IPS DF 4.7 (cell line): ENCODE data around the gene OSBPL5.
"Not testable (repeated sequence)": the region's sequence is repeated elsewhere in the genome, so short reads cannot be mapped to it uniquely, and the experiment has no call there.

Source experiments
- DNase-seq: peaks from one replicate; pipeline ENCODE4 v3.0.0-alpha.2; 2013; ENCODE audit warnings: low spot score; ENCODE audit errors: extremely low read depth

OSBPL5 gene

DNA sequence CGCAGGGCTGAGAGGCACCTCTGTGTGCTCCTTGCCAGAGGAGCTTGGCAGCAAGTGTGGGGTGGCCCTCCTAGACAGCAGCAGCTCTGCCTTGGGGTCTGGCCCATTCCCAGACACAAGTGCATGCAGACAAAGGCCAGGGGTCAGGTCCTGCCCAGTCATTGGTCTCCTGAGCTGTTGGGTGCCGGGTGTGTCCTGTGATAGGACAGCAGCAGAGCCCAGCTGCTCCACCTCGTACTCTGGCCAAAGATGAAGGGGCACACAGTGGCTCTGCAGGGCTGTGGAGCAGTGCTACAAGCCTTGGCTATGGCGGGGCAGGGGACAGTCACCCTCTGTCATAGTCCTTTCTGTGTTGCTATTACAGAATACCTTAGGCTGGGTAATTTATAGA is 17.3 kb upstream of the OSBPL5 start:
- no peak for DNase-seq

DNA sequence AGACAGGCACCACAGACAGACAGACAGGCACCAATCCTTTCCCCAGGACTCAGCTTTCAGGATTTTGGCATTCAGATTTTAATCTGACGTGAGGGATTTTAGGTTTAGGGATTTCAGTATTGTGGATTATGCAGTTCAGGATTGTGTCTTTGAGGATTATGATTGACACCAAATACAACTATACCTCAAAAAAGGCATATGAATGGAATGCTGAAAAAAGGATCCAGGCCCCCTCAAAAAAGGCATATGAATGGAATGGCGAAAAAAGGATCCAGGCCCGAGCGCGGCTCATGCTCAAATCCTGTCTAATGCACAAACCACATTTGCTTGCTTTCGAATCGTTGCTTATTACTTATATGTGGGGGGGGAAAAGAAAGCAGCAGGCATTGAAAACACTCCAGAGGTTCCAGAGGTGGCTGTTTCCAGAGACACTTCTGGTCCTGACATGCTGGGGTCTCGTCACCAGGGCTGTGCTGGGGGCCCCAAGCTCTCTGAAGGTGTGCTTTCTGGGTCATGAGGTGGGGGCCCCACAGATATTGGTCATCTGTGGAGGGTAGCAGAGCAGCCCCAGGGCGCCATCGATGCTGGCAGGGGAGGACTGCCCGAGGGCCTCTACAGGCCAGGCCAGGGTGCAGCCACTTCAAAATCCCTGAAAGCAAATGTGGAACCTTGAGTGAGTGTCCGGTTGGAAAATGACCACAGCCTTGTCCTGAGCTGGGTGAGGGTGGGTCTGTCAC is 16.8 kb upstream of the OSBPL5 start:
- DNase-seq: no peak

DNA sequence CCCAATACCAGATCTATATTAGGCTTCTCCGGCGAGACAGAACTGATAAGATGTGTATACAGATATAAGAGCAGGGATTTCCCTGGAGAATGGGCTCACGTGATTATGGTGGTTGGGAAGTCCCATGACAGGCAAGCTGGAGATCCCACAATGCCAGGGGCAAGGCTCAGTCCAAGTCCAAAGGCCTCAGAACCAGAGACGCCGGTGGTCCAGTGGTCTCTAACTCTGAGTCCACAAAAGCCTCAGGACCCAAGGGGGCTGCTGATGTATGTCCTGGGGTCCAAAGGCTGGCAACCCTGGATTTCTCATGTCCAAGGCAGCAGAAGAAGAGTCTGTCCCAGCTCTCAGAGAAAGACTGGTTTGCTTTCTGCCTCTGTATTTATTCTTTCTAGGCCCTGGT is 15.8 kb upstream of the OSBPL5 start:
- no peak for DNase-seq

DNA sequence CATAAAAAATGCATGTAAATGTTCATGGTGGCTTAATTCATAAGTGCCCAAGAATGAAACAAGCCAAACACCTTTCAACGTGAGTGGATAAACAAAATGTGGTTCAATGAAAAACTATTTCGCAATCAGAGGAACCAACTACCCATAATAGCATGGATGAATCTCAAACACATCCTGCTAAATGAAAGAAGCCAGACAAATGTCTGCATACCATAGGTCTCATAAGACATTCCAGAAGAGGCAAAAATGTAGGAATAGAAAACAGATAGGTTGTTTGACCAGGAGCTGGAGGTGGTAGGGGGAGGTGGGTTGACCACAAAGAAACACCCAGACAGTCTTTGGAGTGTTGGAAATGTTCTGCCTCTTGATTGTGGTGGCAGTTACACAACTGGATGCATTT is 13.2 kb upstream of the OSBPL5 start:
- no peak for DNase-seq

DNA sequence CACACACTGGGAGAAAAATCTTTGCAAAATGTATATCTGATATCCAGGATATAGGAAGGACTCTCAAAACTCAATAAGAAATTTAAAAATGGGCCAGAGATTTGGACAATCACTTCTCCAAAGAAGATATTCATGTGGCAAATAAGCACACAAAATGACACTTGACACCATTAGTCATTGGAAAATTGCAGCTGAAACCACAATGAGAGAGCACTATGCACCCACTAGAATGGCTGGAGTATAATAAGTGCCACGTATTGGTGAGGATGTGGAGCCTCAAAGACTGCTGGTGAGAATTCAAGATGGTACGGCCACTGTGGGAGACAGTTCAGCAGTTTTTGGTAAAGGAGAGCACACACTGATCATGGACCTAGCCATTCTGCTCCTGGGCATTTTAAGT is 12.8 kb upstream of the OSBPL5 start:
- no peak for DNase-seq

DNA sequence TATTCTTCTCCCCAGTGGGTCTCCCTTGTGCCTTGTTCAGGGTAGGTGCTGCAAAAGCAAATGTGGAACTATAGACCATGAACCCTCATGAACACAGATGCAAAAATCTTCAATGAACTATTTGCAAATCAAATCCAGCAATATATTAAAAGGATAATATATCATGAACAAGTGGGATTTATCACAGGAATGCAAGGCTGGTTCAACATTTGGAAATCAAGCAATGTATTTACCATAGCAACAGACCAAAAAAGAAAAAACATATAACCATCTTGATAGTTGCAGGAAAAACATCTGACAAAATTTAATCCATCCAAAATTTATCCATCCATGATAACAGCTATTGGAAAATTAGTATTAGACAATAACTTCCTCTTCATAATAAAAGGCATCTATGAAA is 11.4 kb upstream of the OSBPL5 start:
- no peak for DNase-seq

DNA sequence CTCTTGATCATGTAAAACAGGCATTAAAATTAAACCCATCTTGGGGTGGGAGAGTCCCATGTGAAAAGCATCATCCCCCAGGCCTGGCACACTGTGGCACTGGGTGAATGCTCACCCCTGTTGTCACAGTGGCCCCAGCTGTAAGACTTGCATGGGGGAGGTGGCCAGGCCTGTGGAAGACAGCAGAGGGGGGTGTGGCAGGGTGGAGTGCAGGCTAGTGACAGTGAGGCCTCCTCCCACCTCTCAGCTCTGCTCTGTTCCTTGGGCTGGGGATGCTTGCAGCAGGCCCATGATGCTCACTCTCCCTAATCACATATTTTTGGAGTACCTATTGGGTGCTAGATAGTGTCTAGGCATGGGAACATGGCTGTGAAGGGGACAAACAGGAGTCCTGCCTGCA is 10.1 kb upstream of the OSBPL5 start:
- DNase-seq: no peak

DNA sequence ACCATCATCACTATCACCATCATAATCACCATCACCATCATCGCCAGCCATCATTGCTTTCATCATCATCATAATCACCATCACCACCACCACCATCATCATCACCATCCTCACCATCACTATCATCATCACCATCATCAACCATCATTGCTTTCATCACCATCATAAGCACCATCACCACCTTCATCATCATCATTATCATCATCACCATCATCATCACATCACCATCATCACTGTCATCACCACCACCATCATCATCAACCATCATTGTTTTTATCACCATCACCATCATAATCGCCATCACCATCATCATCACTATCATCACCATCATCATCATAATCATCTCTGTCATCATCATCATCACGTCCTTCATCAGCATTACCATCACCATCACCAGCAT is 9.3 kb upstream of the OSBPL5 start:
- DNase-seq: no peak

DNA sequence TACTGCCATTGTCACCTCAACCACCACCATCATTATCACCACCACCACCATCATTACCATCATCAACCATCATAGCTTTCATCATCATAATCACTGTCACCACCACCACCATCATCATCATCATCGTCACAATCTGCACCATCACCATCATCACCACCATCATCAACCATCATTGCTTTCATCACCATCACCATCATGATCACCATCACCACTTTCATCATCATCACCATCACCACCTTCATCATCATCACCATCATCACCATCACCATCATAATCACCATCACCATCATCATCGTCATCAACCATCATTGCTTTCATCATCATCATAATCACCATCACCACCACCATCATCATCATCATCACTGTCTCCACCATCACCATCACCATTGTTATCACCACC is 8.7 kb upstream of the OSBPL5 start:
- DNase-seq: no peak

DNA sequence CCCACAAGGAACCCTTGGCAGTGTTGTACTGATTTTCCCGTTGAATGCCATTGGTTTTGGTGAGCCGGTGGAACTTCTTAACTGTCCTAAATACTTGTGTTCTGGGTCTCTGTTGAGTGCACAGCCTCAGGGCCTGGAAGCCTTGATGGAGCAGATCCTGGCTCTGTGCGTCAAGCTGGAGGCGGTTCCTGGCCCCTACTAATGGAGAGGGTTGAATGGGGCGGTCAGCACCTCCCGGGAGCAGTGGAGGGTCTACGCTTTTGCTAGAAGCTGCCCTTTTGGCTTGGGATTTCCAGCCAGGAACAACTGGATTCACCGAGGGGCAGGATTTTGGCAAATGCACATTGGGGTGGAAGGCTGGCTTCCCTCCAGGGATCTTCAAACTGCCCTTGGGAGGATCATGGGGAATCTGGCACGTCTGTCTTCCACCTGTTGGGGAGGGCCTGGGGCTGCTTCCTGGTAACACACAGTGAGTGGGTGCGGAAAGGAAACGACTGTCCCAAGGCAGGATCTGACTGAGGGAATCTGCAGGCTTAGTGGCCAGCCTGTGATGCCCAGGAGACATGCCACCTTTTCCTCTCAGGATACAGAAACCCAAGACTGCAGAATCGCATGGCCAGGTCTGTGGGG is 6.9 kb upstream of the OSBPL5 start:
- no peak for DNase-seq

DNA sequence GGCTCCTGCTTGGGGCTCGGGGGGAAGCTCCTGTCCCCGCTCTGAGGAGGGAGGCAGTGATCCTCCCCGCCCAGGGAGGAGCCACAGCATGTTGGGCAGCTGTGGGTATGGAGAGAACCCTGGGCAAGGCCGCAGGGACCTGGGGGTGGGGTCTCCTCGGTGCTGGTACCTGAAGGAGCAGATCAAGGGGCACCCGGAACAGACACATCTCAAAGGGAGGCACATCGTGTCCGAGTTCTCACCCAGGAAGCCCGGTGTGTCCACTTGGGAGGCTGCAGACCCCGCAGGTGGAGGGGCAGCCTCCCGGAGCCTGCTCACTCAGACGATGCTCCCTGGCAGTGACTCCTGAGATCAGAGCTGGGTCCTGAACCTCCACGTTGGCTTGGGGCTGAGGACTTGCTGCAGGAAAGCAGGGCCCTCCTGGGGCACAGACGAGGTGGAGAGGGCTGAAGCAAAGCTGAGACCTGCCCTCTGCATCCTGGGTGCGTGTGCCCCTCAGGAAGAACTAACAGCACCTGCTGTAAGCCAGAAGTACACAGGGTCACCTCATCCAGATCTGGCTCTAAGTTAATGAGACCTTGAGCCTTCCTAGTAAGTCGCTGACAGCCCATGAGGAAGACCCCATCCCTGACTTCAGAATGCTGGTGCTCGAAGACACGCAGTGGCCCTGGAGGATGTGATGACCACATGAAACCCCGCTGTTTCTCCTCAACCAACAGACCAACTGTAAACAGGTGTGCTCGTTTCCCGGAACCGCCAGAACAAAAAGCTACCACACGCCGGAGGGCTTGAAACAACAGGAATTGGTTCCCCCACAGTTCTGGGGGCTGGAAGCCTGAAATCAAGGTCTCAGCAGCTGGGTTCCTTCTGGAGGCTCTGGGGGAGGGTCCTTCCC is 5.9 kb upstream of the OSBPL5 start:
- DNase-seq: no peak

DNA sequence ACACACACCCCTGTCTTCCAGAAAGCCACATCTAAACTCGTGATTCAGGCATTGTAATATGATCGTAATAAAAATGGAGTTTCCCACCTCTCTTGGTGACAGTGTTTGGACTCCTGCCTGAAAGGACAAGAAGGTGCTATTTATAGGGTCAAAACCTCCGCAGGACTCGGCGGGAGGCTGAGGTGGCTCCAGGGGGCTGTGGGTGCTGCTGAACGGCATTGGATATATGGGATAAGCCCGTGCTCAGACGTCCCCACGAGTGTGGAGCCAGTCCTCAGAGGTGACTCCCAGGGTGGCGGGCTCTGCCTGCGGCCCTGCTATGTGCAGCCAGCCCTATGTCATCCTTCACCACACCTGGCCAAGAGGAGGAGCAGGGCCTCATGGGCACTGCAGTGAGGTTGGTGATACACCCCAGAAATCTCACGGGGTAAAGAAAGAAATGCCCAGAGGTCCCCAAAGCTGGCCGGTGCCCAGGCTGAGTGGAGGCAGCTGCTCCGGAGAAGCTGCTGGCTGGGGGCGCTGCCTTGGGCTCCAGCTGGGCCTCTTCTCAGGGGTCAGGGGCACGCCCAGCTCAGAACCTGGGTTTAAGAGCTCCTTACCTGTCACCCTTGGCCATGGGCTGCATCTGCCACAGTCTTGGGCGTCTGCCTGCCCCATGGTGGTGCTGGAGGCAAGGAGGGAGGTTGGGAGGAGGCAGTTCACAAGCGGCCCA is 5.1 kb upstream of the OSBPL5 start:
- DNase-seq: no peak

DNA sequence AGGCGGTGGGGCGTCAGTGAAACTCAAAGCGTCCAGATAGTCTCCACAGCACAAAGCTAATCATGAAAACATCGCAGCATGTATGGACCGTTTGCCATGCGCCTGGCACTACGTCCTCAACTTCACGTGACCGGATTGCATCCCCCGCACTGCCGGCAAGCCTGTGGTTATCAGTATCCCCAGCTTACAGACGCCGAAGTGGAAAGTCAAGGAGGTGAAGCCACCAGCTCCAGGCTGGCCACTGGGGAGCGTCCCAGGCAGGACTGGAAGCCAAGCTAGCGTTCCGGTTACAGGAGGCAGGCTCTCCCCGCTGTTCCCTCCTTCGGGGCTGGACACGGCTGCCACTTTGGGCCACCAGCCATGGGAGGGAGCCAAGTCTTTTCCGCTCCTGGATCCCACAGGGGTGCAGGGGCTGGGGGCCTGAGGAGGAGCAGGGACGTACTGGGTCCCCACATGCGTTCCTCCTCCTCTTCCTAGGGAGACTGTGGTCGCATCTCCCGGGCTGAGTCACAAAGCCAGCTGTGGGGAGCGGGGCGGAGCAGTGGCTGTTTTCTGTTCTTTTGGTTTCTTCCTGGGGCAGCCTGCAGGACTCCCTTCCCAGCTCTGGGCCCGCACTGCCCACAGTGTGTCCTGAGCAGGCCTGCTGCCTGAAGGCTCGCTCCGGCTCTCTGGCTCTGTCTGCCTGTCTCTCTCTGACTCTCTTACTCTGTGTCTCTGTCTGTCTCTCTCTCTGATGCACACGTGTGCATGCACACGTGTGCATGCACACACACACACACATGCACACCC is 4.3 kb upstream of the OSBPL5 start:
- no peak for DNase-seq

DNA sequence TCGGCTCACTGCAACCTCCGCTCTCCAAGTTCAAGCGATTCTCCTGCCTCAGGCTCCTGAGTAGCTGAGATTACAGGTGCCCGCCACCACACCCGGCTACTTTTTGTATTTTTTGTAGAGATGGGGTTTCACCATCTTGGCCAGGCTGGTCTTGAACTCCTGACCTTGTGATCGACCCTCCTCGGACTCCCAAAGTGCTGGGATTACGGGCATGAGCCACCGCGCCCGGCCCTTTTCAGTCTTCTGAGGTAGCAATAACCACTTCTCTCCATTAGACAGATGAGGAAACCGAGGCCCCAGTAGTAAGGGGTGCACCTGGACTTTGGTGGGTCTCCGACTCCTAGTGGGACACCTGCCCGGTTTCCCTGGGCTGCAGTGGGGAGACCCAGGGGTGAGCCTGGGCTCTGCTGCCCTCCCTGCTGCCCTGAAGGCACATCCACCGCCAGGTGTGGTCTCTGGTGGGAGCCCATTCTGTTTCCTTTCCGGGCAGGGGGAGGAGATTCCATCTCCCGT is 3.7 kb upstream of the OSBPL5 start:
- not testable (repeated sequence) for DNase-seq

DNA sequence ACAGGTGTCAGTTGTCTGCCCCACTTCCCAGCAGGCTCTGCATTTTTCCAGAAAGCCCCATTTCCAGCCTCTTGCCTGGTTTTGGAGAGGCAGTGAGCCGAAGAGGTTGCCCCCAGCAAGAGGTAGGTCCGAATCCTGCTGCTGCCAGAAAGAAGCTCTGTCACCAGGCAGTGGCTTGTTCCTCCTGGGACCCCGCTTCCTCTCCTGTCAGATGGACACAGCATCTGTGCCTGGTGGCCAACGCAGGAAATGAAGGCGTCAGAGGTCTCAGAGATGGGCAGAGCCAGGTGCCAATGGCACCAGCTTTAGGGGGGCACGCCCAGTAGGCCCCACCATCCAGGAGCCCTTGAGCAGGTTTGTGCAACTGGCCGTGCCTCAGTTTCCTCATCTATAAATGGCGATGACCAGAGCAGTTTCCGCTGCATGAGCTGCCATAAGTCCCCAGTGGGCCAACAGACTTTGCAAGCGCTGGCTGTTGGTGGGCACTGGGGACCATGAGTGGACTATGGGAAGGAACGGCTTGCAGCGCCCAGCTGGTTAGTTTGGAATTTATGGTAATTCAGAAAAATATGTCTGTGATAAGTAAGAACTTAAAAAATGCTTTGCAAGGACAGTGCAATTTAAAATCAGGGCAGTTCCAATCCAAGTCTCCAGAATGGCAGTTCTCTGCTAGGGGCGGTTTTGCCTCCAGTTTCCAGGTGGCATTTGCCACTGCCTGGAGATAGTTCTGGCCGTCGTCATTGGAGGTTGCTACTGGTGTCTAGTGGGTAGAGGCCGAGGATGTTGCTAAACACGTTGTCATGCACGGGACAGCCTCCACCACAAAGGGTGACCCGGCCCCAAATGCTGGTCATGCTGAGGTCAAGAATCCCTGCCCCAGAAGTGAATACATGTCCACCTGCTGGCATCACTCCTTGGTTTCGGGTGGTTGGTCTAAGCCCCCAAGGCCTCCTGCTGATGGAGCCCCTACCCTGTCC is 2.3 kb upstream of the OSBPL5 start:
- no peak for DNase-seq

DNA sequence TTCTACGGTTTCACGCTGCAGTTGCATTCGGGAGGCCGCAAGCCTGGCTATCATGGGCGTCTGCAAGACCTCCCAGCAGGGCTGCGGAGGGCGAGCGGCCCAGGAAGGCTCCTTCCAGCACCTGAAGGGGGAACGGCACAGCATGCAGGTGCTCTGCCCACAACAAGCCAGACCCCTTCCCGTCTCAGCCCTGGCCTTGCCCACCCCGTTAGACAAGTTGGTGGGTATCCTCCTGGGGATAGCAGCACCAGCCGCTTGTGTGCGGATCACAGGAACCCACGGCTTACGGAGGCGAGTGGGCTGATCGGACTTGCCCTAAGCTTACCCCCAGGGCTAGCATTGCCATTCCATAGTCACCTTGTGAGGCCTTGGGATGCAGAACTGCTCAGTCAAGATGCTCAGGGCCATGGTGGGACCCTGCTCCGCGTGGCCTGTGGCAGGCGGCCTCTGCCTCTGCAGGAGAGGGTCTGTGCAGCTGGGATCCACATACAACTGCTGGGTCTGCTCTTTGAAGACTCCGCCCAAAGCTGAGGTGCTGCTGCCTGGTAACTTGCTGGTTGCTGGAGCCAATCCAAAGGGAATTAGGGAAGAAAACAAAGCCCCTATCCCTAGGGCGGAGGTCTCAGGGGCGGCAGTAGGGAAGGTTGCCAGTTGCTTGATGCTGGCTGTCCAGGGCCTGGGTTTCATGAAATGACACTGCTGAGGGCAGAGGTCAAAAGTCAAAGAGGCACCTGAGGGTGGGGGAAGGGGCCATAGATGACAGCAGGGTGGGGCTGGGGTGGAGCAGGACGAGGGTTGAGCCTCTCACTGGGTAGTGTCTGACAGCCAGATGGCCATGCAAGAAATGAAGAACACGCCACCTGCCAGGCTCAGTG is 1.4 kb upstream of the OSBPL5 start:
- no peak for DNase-seq

DNA sequence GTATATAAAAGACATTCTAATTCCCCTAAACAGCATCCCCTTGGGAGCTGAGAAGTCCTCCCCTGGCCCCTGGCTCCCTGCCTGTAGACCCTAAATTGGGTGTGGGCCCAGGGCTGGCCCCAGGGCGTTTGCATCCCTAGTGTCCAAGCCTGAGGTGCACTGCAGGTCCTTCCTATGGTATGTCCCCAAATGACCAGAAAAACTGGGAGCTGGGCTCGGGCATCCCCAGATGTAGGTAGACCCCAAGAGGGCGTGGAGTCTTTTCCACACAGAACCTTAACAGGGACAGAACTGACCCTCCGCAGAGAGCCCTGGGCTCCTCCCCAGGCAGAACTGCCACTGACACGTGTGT is 782 bp upstream of the OSBPL5 start:
- DNase-seq: no peak

DNA sequence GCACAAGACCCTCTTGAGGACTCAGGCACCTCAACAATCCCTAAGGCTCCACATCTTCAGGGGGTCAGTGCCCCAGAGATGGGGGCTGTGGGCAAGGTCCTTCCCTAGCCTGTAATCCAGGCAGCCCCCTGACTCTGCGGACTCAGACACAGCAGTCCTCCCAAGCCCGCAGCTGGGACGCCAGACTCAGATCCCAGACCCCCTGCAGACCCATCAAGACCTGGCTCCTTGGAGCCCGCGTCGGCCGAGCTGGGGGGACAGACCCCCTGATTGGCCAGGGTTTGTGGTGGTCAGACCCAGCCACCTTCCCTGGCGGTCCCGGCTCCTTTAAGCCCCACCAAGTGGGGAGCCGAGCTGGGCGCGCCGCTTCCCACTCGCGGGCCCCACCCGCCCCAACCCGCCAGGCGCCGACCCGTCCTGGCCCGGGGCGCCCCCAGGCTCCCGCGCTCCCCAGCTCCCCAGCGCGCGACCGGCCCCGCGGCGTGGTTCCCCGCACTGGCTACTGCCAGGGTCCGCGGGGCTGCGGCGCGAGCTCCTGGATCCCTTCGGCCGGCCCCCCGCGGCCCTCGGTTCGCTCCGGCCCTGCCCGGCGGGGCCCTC is 458 bp downstream of the OSBPL5 start:
- no peak for DNase-seq
